IMR-90 (cell line): ENCODE data around the gene P2RY14. TPM values are rescaled to one million over a fixed set of nuclear protein-coding genes. Genes with fewer than 3 reads are reported as not detected.

Source experiments
- ATAC-seq: fragments of 200-7000 bp; cut with Tn5 transposase; 2 replicates; pipeline ENCODE4 v1.9.1; 2020; ENCODE audit warnings: low read depth, mild to moderate bottlenecking, moderate library complexity
- BruUV-seq: library from RNA; stranded (reverse); fragments of 400-500 nt; replicated peaks from 2 replicates; lab custom pipeline; 2021; lab: Mats Ljungman, UMichigan
- CTCF ChIA-PET: fragments of 300-600 bp; formaldehyde crosslinking; extraction: SDS; loops from one replicate; lab custom pipeline; 2021; ENCODE audit warnings: antibody characterized with exemption; lab: Yijun Ruan, JAX
- POLR2A ChIA-PET: fragments of 300-600 bp; sonication (Branson Sonifier 250); formaldehyde crosslinking; loops from one replicate; lab custom pipeline; 2022; ENCODE audit warnings: antibody characterized with exemption; ENCODE audit not compliant: unreplicated experiment; lab: Charles Lee
- DNase-seq: peaks from one replicate; pipeline ENCODE4 v3.0.0; 2013
- H2AFZ ChIP-seq: replicated peaks from 2 replicates; pipeline ENCODE3; 2013; ENCODE audit warnings: low read length, mild to moderate bottlenecking; ENCODE audit not compliant: poor library complexity
- H2AK5ac ChIP-seq: 2 replicates; pipeline ENCODE4 v1.6.1; 2013; ENCODE audit warnings: low read depth, low read length, inconsistent platforms
- H2AK9ac ChIP-seq: replicated peaks from 2 replicates; pipeline ENCODE3; 2013; ENCODE audit warnings: mild to moderate bottlenecking, low read depth, low read length, moderate library complexity; ENCODE audit not compliant: poor library complexity
- H2BK120ac ChIP-seq: 2 replicates; pipeline ENCODE4 v1.6.1; 2013; ENCODE audit warnings: low read depth, low read length, inconsistent platforms
- H2BK15ac ChIP-seq: 3 replicates; pipeline ENCODE4 v1.6.1; 2013; ENCODE audit warnings: low read depth, low read length, inconsistent platforms
- H2BK20ac ChIP-seq: 2 replicates; pipeline ENCODE4 v1.6.1; 2013; ENCODE audit warnings: low read depth, mild to moderate bottlenecking, inconsistent platforms, low read length, moderate library complexity
- H2BK5ac ChIP-seq: 2 replicates; pipeline ENCODE4 v1.6.1; 2013; ENCODE audit warnings: mild to moderate bottlenecking, low read depth, low read length, inconsistent platforms; ENCODE audit not compliant: poor library complexity, severe bottlenecking
- H3K14ac ChIP-seq: replicated peaks from 2 replicates; pipeline ENCODE4 v1.6.1; 2013; ENCODE audit warnings: low read depth, low read length, inconsistent platforms
- H3K18ac ChIP-seq: 2 replicates; pipeline ENCODE4 v1.6.1; 2013; ENCODE audit warnings: low read depth, low read length, control low read depth
- H3K23ac ChIP-seq: 2 replicates; pipeline ENCODE4 v1.6.1; 2013; ENCODE audit warnings: low read depth, low read length, inconsistent platforms
- H3K27ac ChIP-seq: 2 replicates; pipeline ENCODE4 v1.5.1; 2013; ENCODE audit warnings: mild to moderate bottlenecking, control low read depth, low read length; ENCODE audit not compliant: insufficient read depth
- H3K27me3 ChIP-seq: 2 replicates; pipeline ENCODE4 v1.6.1; 2013; ENCODE audit warnings: low read length; ENCODE audit not compliant: control insufficient read depth, insufficient read depth
- H3K36me3 ChIP-seq: 2 replicates; pipeline ENCODE4 v1.6.1; 2013; ENCODE audit warnings: low read length, mixed read lengths; ENCODE audit not compliant: control insufficient read depth, insufficient read depth
- H3K4ac ChIP-seq: 2 replicates; pipeline ENCODE4 v1.6.1; 2013; ENCODE audit warnings: low read depth, low read length, inconsistent platforms
- H3K4me1 ChIP-seq: 2 replicates; pipeline ENCODE4 v1.6.1; 2013; ENCODE audit warnings: low read length, mixed read lengths; ENCODE audit not compliant: control insufficient read depth, insufficient read depth
- H3K4me2 ChIP-seq: 2 replicates; pipeline ENCODE4 v1.6.1; 2013; ENCODE audit warnings: low read depth, mild to moderate bottlenecking, control low read depth, low read length, moderate library complexity
- H3K4me3 ChIP-seq: 2 replicates; pipeline ENCODE4 v1.5.1; 2013; ENCODE audit warnings: low read depth, mild to moderate bottlenecking, control low read depth, low read length, moderate library complexity; ENCODE audit not compliant: insufficient read depth
- H3K56ac ChIP-seq: 2 replicates; pipeline ENCODE4 v1.6.1; 2013; ENCODE audit warnings: low read length, inconsistent platforms; ENCODE audit not compliant: insufficient read depth; ENCODE audit errors: extremely low read depth
- H3K79me1 ChIP-seq, 2 experiments: 2 replicates each; pipeline ENCODE4 v1.6.1; 2013; ENCODE audit warnings: low read length in 2 of 2, inconsistent platforms in 1 of 2, low read depth in 1 of 2
- H3K9ac ChIP-seq: 2 replicates; pipeline ENCODE4 v1.6.1; 2013; ENCODE audit warnings: low read depth, low read length, control low read depth
- H3K9me1 ChIP-seq: 2 replicates; pipeline ENCODE4 v1.6.1; 2013; ENCODE audit warnings: low read length, inconsistent platforms; ENCODE audit not compliant: insufficient read depth
- H3K9me3 ChIP-seq: 2 replicates; pipeline ENCODE4 v1.6.1; 2013; ENCODE audit warnings: low read length; ENCODE audit not compliant: control insufficient read depth, insufficient read depth
- H4K20me1 ChIP-seq: 2 replicates; pipeline ENCODE4 v1.6.1; 2013; ENCODE audit warnings: low read length, inconsistent platforms; ENCODE audit not compliant: insufficient read depth
- H4K5ac ChIP-seq: 2 replicates; pipeline ENCODE4 v1.6.1; 2013; ENCODE audit warnings: mild to moderate bottlenecking, low read depth, low read length, control low read depth
- H4K8ac ChIP-seq, 2 experiments: 2 replicates each; pipeline ENCODE4 v1.6.1; 2013; ENCODE audit warnings: low read depth in 2 of 2, low read length in 2 of 2, control low read depth in 1 of 2, inconsistent platforms in 1 of 2
- H4K91ac ChIP-seq: 2 replicates; pipeline ENCODE4 v1.6.1; 2013; ENCODE audit warnings: low read depth, low read length, inconsistent platforms; ENCODE audit not compliant: insufficient read depth
- FOS ChIP-seq: fragments of 150-350 bp; IDR thresholded peaks from 2 replicates; pipeline ENCODE4 v1.6.1; 2016; ENCODE audit warnings: low read depth, low read length
- MXI1 ChIP-seq: IDR thresholded peaks from 2 replicates; pipeline ENCODE4 v1.6.1; 2012; ENCODE audit warnings: low read depth, mild to moderate bottlenecking, low read length, moderate library complexity, borderline replicate concordance
- RAD21 ChIP-seq: IDR thresholded peaks from 2 replicates; pipeline ENCODE4 v1.6.1; 2012; ENCODE audit warnings: low read length, improper control_type of control experiment
- SMC3 ChIP-seq: fragments of 150-350 bp; IDR thresholded peaks from 2 replicates; pipeline ENCODE4 v1.6.1; 2016; ENCODE audit warnings: low read depth, mild to moderate bottlenecking, antibody characterized with exemption, low read length, moderate library complexity
- USF2 ChIP-seq: fragments of 150-350 bp; IDR thresholded peaks from 2 replicates; pipeline ENCODE4 v1.6.1; 2017; ENCODE audit warnings: mild to moderate bottlenecking, antibody characterized with exemption, low read length, low read depth
- WGBS, 2 experiments: methylation state at CpG; one replicate each; pipeline versions ENCODE4 v1.1.5 to v1.1.7; 2013; ENCODE audit warnings: missing lambda C conversion rate in 2 of 2; ENCODE audit not compliant: insufficient read length in 1 of 2; ENCODE audit errors: extremely low coverage in 2 of 2; 5-methylcytosine and 5-hydroxymethylcytosine counted together
- dilution Hi-C: fragments of 300-500 bp; cut with HindIII; formaldehyde crosslinking; loops from one replicate; pipeline ENCODE4 v1.14.3; 2018; ENCODE audit warnings: low sequenced_read_pairs; ENCODE audit not compliant: unreplicated experiment
- in situ Hi-C: fragments of 300-500 bp; cut with MboI; formaldehyde crosslinking; loops from 3 replicates; pipeline ENCODE4 v1.14.3; 2019; ENCODE audit warnings: low sequenced_read_pairs, inconsistent platforms, mixed read lengths
- intact Hi-C: fragments of 100-400 bp; cut with micrococcal nuclease; formaldehyde crosslinking; loops from 2 replicates; pipeline ENCODE4 v1.10.0; 2022
- polyA plus RNA-seq, 3 experiments: library from polyadenylated mRNA; depleted of rRNA; stranded (reverse); fragments of >200 nt; gene quantifications; 2 replicates each; pipeline ENCODE4 v1.2.3, GENCODE V29; 2012; ENCODE audit warnings: low replicate concordance in 1 of 3
- total RNA-seq: library from RNA; depleted of rRNA; stranded (reverse); fragments of >200 nt; gene quantifications from 2 replicates; pipeline ENCODE4 v1.2.3, GENCODE V29; 2012

Gene P2RY14
- total and polyA plus RNA-seq, 2 of the 4 experiments (the other 2 are of a cell fraction), result not detected

DNA sequence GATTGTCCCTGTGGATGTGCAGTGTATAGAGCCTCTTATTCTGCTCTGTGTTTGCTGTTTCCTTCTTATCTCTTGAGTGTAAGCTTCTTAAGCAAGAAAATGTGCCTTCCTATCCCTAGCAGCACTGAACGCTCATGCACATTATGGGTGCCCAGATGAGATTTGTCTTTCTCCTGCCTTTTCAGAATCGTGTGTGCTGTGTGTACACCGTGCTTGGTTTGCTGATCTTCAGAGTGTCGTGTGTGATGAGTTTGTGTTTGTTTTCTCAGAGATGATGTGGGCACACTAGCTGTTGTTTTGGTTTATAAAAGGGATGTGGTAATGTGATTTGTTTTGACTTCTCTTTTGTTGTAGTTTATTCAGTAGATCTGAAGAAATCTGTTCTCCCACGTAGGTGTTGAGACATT is 95.1 kb downstream of the P2RY14 start:
- in situ Hi-C loops, result no loop called here
- Histone ChIP-seq H3K4me3 (no peak overlapping the region), H3K4ac (no peak overlapping the region), H3K23ac (peak overlapping the region; percentile 80; the same call in 1 of the 2 replicates), H4K8ac (peak overlapping the region in 1 of 2 experiments; percentile 63; a peak in 2 of 4 replicates), H3K27me3 (no peaks in the 10 kb centered on the region; the same call in none of the 2 replicates), H3K9ac (no peak overlapping the region), H3K9me3 (no peaks in the 10 kb centered on the region), H2AK9ac (no peak overlapping the region), H3K18ac (no peak overlapping the region), H2AK5ac (no peak overlapping the region), H3K4me1 (peaks cover 3% of the 10 kb centered on the region; the same call in 1 of the 2 replicates), H3K27ac (no peak overlapping the region), H3K4me2 (peak overlapping the region; percentile 86), H3K9me1 (peaks cover 3% of the 10 kb centered on the region; the same call in 1 of the 2 replicates), H2BK15ac (no peak overlapping the region), H2BK120ac (no peak overlapping the region), H2AFZ (peak overlapping the region; percentile 61), H4K20me1 (no peaks in the 10 kb centered on the region), H3K36me3 (no peaks in the 10 kb centered on the region), H4K5ac (peak overlapping the region; percentile 20; the same call in 1 of the 2 replicates), H3K79me1 (no peaks in the 10 kb centered on the region), H3K56ac (no peak overlapping the region), H3K14ac (no peak overlapping the region; the same call in 1 of the 2 replicates), H2BK20ac (no peak overlapping the region), H2BK5ac (no peak overlapping the region), H4K91ac (no peak overlapping the region)
- dilution Hi-C loops, result no loop called here
- CTCF ChIA-PET, result interaction anchor here (1.0 kb wide), 1 partner anchor 35 kb away, joined by 3 read pairs; no protein-coding TSS in a partner anchor
- WGBS, 2 experiments, result no CpG with 5 or more reads among the region's 5 CpGs
- ATAC-seq (peak; percentile 37; the same call in 1 of the 2 replicates), DNase-seq (no peak)
- intact Hi-C loops, result no loop called here
- POLR2A ChIA-PET, result interaction anchor here (0.5 kb wide), 1 partner anchor 1651 kb away, joined by 4 read pairs; no protein-coding TSS in a partner anchor
- BruUV-seq, result no TSS peak
- no peak for TF ChIP-seq FOS
- no peak for TF ChIP-seq SMC3
- no peak for TF ChIP-seq MXI1
- TF ChIP-seq RAD21, result no peak
- TF ChIP-seq USF2, result no peak
